Embryonic facial prominence (tissue), 1 donor: ENCODE measurements around the gene DCST1.

ENCODE experiments used
- DNase-seq: peaks from one replicate; pipeline ENCODE4 v3.0.0-alpha.2; 2016; ENCODE audit errors: extremely low spot score

Gene DCST1

DNA sequence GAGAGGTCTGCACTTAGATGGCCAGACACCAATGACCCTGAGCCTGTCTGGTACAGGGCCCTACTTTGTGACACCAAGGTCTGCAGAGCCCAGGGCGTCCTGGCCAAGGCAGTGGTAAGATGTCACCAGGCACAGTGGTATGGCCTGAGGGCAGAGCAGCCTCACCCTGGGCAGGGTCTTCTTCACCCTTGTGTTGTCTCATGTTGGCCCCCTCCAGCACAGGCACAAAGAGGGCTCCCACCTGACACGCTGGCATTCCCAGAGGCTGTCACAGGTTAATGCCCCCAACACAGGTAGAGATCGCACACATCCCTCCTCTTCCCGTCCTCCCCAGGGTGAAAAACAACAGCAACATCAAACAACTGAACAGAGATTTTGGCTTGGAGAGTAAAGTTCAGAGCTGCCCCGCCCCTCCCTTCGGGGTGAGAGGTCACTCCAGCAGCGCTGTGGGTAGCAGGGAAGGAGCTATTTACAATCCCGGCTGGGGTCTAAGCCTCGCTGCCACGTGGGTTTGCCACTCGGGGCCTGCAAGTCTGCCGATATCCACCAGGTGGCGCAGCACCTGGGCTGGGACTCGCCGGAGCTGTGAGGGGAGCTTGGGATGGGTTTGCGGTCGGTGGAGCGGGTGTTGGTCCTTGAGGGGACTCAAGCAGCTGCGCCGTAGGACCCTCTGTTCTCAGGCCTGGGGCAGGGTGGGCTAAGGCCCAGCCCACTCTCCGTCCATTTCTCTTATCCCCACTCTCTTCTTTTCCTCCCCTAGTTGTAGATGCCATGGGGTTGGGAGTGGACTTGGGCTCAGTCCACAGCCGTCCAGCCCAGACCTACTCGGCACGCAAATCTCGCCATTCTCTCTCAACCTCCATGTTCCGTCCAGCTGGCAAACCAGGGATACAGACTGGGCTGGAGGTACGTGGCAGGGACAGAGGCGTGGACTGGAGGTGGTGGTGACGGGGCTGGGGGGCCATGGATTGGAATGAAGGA is 57.7 kb downstream of the DCST1 start:
- DNase-seq, result no peak

DNA sequence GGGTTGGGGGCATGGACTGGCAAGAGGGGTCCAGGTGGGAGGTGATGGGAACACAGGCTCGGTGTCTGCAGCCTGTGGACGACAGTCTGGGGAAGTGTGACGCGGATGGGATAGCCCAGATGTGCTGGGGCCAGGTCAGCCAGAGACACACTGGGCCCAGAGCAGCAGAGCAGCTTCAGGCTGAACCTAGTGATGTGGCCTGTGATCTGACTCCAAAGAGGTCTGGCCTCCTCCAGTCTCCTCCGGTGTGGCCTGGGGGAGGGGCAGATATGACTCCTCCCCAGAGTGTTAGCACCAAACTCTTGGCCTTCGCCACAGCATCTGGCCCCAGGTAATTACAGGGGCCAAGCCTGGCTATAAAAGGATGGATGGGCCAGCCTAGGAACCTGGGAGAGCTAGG is 58.5 kb downstream of the DCST1 start:
- DNase-seq, result no peak

DNA sequence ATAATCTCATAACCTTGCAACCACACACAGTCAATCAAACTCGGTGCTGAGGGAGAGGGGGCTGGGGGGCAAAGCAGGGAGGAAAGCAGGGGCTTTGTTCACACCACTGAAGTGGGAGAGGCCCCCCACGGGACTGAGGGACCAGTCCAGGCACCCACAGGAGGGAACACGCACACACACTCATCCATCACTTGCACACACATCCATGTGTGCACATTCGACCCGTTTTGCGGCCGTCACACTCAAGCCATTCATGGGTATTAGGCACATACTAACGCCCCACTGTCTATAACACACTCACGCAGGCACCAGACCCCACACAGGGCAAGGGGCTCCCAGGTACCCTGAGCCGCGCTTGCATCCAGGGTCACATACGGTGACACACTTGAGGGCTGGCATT is 59.0 kb downstream of the DCST1 start:
- DNase-seq, result no peak

DNA sequence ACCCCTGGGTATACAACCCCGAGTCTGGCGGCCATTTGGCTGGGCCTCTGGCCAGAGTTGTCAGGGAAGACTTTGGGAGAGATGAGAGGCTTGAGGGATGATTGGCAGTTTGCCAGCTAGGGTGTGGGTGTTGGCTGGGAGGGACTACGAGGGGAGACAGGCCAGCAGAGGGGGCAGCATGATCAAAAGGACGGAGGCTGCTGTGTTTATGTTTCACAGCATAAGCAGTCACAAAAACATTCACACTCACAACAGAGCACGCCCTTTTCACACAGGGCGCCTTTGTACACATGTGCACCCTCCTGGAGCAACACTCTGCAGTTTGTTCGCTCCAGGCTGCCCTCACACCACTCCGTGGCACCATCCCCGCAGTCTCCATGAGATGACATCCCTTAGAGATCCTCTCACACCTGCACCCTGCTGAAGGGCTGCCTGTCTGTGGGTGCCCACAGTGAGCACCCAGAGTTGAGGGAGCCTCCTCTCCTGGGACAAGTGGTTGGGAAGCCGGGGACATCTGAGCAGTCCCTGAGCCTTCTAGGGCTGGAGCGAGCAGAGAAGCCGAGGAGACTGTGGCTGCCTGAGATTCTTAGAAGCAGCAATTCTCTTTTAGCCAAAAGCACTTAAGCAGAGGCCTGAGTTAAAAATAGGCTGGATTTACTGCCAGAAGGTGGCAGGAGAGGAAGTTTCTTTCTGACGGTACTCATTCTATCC is 60.4 kb downstream of the DCST1 start:
- DNase-seq, result no peak

DNA sequence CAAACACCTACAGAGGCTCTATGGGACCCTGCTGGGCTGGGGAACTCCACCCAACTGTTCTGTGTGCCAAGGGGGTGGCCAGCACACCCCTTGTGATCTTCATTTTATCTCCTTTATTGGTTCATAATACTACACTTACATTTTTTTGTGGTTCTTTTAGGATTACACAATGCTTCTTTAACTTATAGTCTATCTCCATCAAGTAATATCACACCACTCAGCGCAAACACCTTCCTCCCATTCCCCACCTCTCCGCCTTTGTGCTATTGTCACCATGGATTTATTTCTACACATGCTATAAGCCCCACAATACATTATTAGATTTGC is 61.0 kb downstream of the DCST1 start:
- no peak for DNase-seq

DNA sequence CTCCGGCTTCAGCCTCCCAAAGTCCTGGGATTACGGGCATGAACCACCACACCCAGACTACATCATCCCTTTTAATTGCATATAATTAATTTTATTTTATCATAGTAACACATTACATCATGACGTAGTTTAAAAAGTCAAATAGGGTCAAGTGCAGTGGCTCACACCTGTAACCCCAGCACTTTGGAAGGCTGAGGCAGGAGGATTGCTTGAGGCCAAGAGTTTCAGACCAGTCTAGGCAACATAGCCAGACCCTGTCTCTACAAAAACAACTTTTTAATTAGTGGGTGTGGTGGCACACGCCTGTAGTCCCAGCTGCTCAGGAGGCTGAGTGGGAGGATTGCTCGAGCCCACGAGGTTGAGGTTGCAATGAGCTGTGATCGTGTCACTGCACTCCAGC is 65.7 kb downstream of the DCST1 start:
- no peak for DNase-seq
